GM10847 (cell line): ENCODE data around the gene RPRM.

Experiments used
- POLR2A ChIP-seq: IDR thresholded peaks from 2 replicates; pipeline ENCODE4 v1.6.1; 2011; ENCODE audit not compliant: insufficient read length; ENCODE audit errors: extremely low read depth

RPRM gene

GRCh38 chr2:153474876-153475435 lies 3.6 kb downstream of the RPRM start:
- TF ChIP-seq POLR2A: no peak

GRCh38 chr2:153474407-153474806 lies 4.2 kb downstream of the RPRM start:
- no peak for TF ChIP-seq POLR2A

- no peak for TF ChIP-seq POLR2A
Measured at GRCh38 chr2:153470867-153471266, 7.7 kb downstream of the RPRM start.

- no peak for TF ChIP-seq POLR2A
Measured at GRCh38 chr2:153464395-153464794, 14.2 kb downstream of the RPRM start.

- TF ChIP-seq POLR2A: no peak
Measured at GRCh38 chr2:153462338-153462859, 16.2 kb downstream of the RPRM start.

GRCh38 chr2:153461453-153461852 lies 17.1 kb downstream of the RPRM start:
- TF ChIP-seq POLR2A: no peak

- TF ChIP-seq POLR2A: no peak
Measured at GRCh38 chr2:153455861-153456260, 22.7 kb downstream of the RPRM start.

GRCh38 chr2:153455403-153455802 lies 23.2 kb downstream of the RPRM start:
- no peak for TF ChIP-seq POLR2A

- TF ChIP-seq POLR2A: no peak
Measured at GRCh38 chr2:153451611-153452010, 27.0 kb downstream of the RPRM start.

- TF ChIP-seq POLR2A: no peak
Measured at GRCh38 chr2:153443106-153443505, 35.5 kb downstream of the RPRM start.

GRCh38 chr2:153433403-153433802 lies 45.2 kb downstream of the RPRM start:
- TF ChIP-seq POLR2A: no peak

GRCh38 chr2:153432381-153432780 lies 46.2 kb downstream of the RPRM start:
- TF ChIP-seq POLR2A: no peak

GRCh38 chr2:153431114-153431513 lies 47.4 kb downstream of the RPRM start:
- TF ChIP-seq POLR2A: no peak
